Tibial nerve (tissue), 4 donors: ENCODE results near the gene TTC23L.

Experiments used
- CTCF ChIP-seq, 5 experiments: fragments of 200-600 bp in 3 of 5; fragments of 450-650 bp in 2 of 5; sonication (generic) in 3 of 5; IDR thresholded peaks; one replicate each; pipeline ENCODE4 v1.5.1; 2016 to 2019; ENCODE audit warnings: antibody characterized with exemption in 5 of 5, mild to moderate bottlenecking in 3 of 5, moderate library complexity in 2 of 5
- EP300 ChIP-seq, 2 donors: sonication (generic); formaldehyde crosslinking; IDR thresholded peaks; one replicate each; pipeline ENCODE4 v1.6.1; 2017; ENCODE audit warnings: antibody characterized with exemption in 2 of 2, mild to moderate bottlenecking in 1 of 2
- POLR2A ChIP-seq, 2 donors: fragments of 450-650 bp; IDR thresholded peaks; one replicate each; pipeline ENCODE4 v1.6.1; 2017; ENCODE audit warnings: antibody characterized with exemption in 2 of 2, mild to moderate bottlenecking in 2 of 2, moderate library complexity in 2 of 2

GRCh38 chr5:34865091-34865490, 26.1 kb downstream of the TTC23L start:
- TF ChIP-seq CTCF (IDR thresholded peaks at IDR 0.05): no peak
- no peak for TF ChIP-seq EP300 (IDR thresholded peaks at IDR 0.05)
- TF ChIP-seq POLR2A (IDR thresholded peaks at IDR 0.05): no peak
